Fibroblast of pulmonary artery (primary cell): ENCODE data around the gene SMARCD1.

Experiments used
- DNase-seq: peaks from one replicate; pipeline ENCODE4 v3.0.0-alpha.2; 2010; ENCODE audit warnings: low read depth
- H3K4me3 ChIP-seq: replicated peaks from 2 replicates; pipeline ENCODE4 v1.5.1; 2011; ENCODE audit warnings: low read depth, mild to moderate bottlenecking, control low read depth, low read length, moderate library complexity
- CTCF ChIP-seq: IDR thresholded peaks from 2 replicates; pipeline ENCODE4 v1.5.1; 2011; ENCODE audit warnings: mild to moderate bottlenecking, control low read depth, low read length, inconsistent platforms; ENCODE audit errors: missing control alignments

SMARCD1 gene

GRCh38 chr12:50117057-50117622, 32.0 kb downstream of the SMARCD1 start:
- no peak for DNase-seq
- no peak overlapping the region for H3K4me3 ChIP-seq
- no peak for TF ChIP-seq CTCF

DNA sequence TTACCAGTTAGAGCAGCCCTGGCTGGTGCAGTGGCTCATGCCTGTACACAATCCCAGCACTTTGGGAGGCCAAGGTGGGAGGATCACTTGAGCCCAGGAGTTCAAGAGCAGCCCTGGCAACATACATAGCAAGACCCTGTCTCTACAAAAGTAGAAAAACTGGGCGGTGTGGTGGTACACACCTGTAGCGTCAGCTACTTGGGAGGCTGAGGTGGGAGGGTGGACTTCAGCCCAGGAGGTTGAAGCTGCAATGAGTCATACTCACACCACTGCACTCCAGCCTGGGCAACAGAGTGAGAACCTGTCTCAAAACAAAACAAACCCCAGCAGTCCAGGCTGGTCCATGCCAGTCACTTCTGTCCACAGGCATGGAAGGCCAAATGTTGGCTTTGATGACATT, 34.2 kb downstream of the SMARCD1 start:
- no peak for TF ChIP-seq CTCF

DNA sequence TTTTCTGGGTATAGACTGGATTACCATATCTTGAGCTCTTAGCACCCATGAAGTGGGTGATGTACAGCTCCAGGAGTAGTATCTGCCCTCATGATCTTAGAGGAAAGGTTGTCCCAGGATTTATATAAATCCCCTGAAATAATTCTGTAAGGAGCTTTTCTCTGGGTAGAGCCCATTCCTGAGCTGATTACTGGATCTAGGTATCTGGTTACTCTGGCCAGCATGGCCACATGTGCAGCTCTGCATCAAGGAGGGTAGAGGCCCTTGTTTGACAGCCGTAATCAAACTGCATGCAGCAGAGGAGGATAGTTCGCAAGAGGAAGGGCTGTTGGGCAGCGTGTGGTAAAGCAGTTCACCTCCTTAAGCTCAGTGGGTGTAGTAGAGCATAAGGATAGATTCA, 35.4 kb downstream of the SMARCD1 start:
- DNase-seq: no peak
- TF ChIP-seq CTCF: no peak
- no peak overlapping the region for H3K4me3 ChIP-seq

More for the DNA sequence above, 34.2 kb downstream of the SMARCD1 start:
- DNase-seq: no peak
- no peak overlapping the region for H3K4me3 ChIP-seq

DNA sequence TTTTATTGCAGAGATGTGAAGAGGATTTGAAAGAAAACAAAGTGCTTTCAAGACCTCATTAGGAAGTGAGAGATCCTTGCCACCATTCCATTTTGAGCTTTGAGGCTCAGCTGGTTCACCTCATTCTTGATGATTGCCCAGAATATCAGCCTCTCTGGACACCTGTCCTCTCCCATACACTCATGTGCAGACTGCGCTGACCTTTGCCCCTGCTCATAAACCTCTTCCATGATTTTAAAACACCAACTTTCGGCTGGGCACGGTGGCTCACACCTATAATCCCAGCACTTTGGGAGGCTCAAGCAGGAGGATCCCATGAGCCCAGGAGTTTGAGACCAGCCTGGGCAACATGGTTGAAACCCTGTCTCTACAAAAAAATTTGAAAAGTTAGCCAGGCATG, 35.8 kb downstream of the SMARCD1 start:
- no peak for DNase-seq

DNA sequence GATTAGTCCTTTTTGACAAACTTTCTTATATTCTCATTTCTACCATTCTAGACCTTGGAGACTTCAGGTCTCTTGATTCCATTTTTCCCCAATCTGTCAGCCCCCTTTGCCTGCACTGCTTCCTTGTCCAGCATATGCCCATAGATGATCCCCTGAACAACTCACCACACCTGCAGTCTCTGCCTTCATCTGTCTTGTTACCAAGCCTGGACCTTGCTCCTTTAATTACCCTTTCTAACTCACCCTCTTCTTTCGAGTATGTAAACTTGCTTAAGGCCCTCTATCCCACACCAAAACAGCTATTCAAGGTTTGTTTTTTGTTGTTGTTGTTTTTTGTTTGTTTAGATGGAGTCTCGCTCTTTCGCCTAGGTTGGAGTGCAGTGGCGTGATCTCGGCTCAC, 36.5 kb downstream of the SMARCD1 start:
- no peak for DNase-seq
- TF ChIP-seq CTCF: no peak

More for the DNA sequence above, 35.8 kb downstream of the SMARCD1 start:
- no peak for TF ChIP-seq CTCF
- H3K4me3 ChIP-seq: no peak overlapping the region

DNA sequence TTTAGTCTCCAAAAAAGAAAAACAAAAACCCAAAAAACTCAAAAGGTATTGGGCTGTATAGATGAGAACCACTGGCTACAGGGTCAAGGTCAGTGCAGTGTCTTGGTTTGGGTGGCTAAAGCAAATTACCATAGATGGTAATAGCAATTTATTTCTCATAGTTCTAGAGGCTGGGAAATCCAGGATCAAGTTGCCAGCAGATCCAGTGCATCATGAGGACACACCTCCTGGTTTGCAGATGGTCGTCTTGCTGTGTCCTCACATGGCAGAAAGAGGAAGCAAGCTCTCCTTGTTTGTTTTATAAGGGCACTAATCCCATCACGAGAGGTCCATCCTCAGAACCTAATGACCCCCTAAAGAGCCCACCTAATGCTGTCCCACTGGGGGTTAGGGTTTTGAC, 38.1 kb downstream of the SMARCD1 start:
- no peak overlapping the region for H3K4me3 ChIP-seq
- no peak for DNase-seq
- no peak for TF ChIP-seq CTCF

More for the DNA sequence above, 36.5 kb downstream of the SMARCD1 start:
- no peak overlapping the region for H3K4me3 ChIP-seq

DNA sequence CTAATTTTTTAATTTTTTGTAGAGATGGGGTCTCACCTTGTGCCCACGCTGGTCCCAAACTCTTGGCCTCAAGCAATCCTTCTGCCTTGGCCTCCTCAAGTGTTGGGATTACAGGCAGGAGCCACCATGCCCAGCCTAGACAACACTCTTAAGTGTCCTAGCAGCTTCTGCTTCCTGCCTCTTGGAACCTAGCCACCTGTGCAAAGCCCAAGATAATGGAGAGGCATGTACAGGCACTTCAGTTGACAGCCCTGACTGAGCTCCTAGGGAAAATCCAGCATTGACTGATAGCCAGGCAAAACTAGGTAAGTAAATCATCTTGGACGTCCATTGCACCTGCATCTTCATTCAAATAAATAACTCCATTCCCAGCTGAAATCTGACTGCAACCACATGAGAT, 42.4 kb downstream of the SMARCD1 start:
- TF ChIP-seq CTCF: no peak
- no peak for DNase-seq

More for the DNA sequence above, 42.4 kb downstream of the SMARCD1 start:
- H3K4me3 ChIP-seq: no peak overlapping the region
